Lower leg skin (tissue), 4 donors: ENCODE data around the gene ARHGEF39. TPM values are rescaled to one million over a fixed set of nuclear protein-coding genes. Genes with fewer than 3 reads are reported as not detected.
"Not testable (repeated sequence)": the region's sequence is repeated elsewhere in the genome, so short reads cannot be mapped to it uniquely, and the experiment has no call there.

Experiments
- DNase-seq, 2 donors: peaks; one replicate each; pipeline ENCODE4 v3.0.0-alpha.2; 2019; ENCODE audit warnings: low spot score in 2 of 2
- H3K4me3 ChIP-seq: fragments of 200-600 bp; sonication (generic); 2 replicates; pipeline ENCODE4 v1.5.1; 2017; ENCODE audit warnings: mild to moderate bottlenecking, low read depth; ENCODE audit not compliant: poor library complexity, severe bottlenecking
- POLR2A ChIP-seq, 2 donors: fragments of 450-650 bp; IDR thresholded peaks; one replicate each; pipeline ENCODE4 v1.6.1; 2016 to 2017; ENCODE audit warnings: antibody characterized with exemption in 2 of 2, mild to moderate bottlenecking in 1 of 2, moderate library complexity in 1 of 2
- WGBS, 2 donors: methylation state at CpG; one replicate each; pipeline ENCODE4 v1.1.5; 2018; 5-methylcytosine and 5-hydroxymethylcytosine counted together
- intact Hi-C: fragments of 100-400 bp; cut with DNase I; formaldehyde crosslinking; loops from one replicate; pipeline ENCODE4 v1.15.0; 2023; ENCODE audit warnings: low total_unique reads
- total RNA-seq, 4 donors: library from RNA; depleted of rRNA; stranded (reverse); fragments of >200 nt; gene quantifications; one replicate each; pipeline ENCODE4 v1.1.0, GENCODE V29; 2016
- TF ChIP-seq, protein P1 (sequence below), 3 donors: fragments of 450-650 bp; IDR thresholded peaks; one replicate each; pipeline ENCODE4 v1.5.1; 2016; ENCODE audit warnings: antibody characterized with exemption in 3 of 3, mild to moderate bottlenecking in 3 of 3, moderate library complexity in 2 of 3

Gene ARHGEF39
- total RNA-seq, 4 donors from 2014 or later = 0.32 to 7.6 (median 0.86) TPM

DNA sequence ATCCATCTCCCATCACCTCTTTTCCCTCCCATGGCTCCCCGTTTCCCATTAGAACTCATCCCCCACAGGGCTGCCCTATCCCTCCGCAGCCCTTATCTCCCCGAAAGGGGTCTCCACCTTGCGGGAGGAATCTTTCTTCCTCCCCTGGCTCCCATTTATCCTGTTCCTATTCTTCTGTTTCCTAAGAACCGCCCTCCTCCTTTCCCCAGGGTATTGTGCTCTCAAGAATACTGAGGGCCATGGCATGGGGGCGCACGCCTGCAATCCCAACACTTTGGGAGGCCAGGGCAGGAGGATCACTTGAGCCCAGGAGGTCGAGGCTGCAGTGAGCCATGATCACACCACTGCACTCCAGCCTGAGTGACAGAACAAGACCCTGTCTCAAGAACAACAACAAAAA lies 47.4 kb downstream of the ARHGEF39 start:
- TF ChIP-seq, protein P1, sequence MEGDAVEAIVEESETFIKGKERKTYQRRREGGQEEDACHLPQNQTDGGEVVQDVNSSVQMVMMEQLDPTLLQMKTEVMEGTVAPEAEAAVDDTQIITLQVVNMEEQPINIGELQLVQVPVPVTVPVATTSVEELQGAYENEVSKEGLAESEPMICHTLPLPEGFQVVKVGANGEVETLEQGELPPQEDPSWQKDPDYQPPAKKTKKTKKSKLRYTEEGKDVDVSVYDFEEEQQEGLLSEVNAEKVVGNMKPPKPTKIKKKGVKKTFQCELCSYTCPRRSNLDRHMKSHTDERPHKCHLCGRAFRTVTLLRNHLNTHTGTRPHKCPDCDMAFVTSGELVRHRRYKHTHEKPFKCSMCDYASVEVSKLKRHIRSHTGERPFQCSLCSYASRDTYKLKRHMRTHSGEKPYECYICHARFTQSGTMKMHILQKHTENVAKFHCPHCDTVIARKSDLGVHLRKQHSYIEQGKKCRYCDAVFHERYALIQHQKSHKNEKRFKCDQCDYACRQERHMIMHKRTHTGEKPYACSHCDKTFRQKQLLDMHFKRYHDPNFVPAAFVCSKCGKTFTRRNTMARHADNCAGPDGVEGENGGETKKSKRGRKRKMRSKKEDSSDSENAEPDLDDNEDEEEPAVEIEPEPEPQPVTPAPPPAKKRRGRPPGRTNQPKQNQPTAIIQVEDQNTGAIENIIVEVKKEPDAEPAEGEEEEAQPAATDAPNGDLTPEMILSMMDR (IDR thresholded peaks at IDR 0.05) = no peak
- TF ChIP-seq POLR2A (IDR thresholded peaks at IDR 0.05) = no peak
- peak in 1 of 2 donors; percentile 71 for DNase-seq
- WGBS, 2 donors = 79 to 81% methylated on average over 8 of the region's 8 CpGs
- H3K4me3 ChIP-seq = no peak overlapping the region
- intact Hi-C loops = no loop called here

DNA sequence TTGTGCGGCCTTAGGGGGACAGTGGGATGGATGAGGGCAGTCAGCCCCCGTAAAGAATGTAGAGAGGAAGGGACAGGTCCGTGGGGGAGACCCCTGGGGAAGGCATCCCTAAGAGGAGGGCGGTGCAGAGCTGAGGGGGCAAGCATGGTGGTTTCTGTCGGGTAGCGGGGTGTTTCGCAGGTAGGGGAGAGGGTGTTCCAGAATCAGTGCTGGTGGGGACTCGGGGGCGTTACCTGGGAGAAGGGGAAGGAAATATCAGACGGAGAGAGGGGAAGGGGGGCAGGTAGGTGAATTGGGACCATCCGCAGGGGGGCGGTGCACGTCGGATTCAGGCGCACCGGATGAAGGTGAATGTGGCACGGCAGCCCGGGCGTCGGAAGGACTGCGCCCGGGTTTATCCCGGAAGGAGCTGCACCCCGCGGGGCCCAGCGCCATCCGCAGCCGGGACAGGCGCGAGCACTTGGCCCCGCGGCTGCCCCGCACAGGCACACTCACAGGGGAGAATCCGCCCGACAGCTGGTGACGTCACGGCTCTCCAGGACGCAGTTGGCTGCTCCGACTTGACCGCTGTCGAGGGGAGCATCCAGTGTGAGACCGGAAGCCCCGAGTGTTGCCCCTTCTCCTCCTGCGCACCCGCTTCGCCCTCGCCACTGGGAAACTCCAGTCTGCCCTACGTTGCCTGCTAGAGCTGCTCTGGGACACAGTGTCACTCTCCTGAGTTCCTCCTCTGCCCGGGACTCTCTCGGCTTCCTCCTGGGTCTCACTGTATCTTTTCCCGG lies 48.1 kb downstream of the ARHGEF39 start:
- 12 to 14% methylated on average over 39 to 42 of the region's 51 CpGs for WGBS, 2 donors
- intact Hi-C loops = no loop called here
- H3K4me3 ChIP-seq = no peak overlapping the region
- TF ChIP-seq, protein P1 (IDR thresholded peaks at IDR 0.05) = no peak
- no peak for TF ChIP-seq POLR2A (IDR thresholded peaks at IDR 0.05)
- peak in 1 of 2 donors; percentile 92 for DNase-seq

DNA sequence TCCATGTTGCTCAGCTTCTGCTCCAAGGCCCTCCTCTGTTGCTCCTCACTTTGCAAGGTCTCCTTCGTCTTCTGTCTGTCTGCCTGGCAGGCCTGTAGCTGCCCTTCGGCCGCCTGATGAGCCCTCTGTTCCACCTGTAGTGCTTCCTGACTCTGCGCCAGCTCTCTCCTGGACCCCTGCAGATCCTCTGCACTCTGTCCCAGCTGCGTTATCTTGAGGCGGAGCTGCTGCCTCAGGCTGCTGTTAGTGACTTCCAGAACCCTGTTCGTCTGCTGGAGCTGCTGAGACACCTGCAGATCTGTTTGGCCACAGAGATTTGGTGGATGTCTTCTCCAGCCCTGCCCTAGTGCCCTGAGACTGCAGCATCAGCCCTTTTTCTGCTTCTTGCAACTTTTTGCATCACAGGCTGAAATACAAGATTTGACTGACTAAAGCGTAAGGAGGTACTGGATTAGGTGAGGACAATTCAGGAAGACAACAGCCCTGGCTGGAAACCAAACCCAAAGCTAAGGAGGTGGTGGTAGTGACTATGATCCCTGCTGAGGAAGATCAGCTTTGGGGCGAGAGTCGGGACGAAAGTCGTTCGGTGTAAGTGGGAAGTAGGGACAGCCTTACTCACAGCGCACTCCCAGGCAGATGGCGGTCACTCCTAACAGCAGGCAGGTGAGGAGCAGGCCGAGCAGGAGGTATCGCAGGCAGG lies 48.9 kb downstream of the ARHGEF39 start:
- WGBS, 2 donors = 82 to 86% methylated on average over 17 of the region's 17 CpGs
- intact Hi-C loops = no loop called here
- peak in 1 of 2 donors; percentile 78 for DNase-seq

DNA sequence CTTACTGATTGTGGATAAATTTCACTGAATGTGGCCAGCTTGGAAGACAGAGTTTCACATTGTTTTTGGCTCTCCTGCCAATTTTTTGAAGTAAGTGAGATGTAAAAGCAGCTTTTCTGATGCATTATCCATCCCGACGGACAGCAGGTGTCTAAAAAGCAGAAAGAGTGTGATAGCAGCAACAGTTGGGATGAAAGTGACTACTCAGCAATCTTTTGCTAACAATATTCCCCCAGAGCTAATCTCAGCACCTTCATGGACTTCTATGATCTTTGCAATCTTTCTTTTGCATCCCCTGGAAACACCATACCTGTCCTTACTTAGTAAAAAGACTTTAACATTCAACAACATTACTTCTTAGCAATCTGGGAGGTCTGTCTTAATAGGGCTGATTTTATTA lies 52.2 kb downstream of the ARHGEF39 start:
- TF ChIP-seq POLR2A (IDR thresholded peaks at IDR 0.05) = no peak
- TF ChIP-seq, protein P1 (IDR thresholded peaks at IDR 0.05) = no peak
- intact Hi-C loops = no loop called here
- DNase-seq = no peak
- no peak overlapping the region for H3K4me3 ChIP-seq
- WGBS, 2 donors = 71 to 93% methylated on average over 2 of the region's 2 CpGs

More for the DNA sequence above, 48.9 kb downstream of the ARHGEF39 start:
- TF ChIP-seq, protein P1 (IDR thresholded peaks at IDR 0.05) = no peak
- no peak for TF ChIP-seq POLR2A (IDR thresholded peaks at IDR 0.05)
- no peak overlapping the region for H3K4me3 ChIP-seq

DNA sequence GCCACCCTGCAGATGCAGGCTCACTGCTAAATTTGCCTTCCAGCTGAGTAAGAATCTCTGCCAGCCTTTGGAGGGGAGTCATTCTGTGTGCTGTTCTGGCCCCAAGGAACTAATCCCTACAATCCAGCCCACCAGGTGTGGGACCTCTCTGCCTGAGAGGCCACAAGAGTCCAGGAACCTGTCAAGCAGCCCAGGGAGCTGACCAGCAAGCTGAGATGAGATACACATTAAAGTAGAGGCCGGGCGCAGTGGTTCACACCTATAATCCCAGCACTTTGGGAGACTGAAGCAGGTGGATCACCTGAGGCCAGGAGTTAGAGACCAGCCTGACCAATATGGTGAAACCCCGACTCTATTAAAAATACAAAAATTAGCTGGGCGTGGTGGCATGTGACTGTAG lies 52.9 kb downstream of the ARHGEF39 start:
- 88 to 92% methylated on average over 4 of the region's 4 CpGs for WGBS, 2 donors
- DNase-seq, H3K4me3 ChIP-seq, intact Hi-C loops: not testable (repeated sequence)

DNA sequence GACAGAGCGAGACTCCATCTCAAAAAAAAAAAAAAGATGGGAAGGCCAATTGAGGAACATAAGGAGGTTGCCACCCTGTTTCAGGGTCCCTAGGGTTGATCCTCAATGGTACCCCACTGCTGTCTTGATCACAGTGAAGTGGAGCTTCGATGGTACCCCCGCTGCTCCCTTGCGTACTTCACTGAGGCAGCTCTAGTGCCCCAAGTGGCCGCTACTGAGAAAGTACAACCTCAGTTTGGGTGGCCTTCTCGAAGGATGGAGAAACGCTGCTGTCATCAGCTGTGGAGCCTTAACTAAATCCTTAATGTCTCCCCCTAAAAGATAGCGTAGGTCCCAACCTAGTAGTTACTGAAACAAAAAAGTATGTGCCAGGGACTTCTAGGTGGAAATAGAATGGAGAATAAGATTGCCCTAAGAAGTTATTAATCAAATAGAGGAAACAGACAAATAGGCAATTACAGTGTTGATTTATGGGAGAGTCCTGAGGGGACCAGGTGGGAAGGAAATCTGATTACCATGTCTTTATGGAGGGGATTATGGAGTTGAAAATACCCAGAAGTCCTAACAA lies 53.7 kb downstream of the ARHGEF39 start:
- 18 to 19% methylated on average over 8 of the region's 8 CpGs for WGBS, 2 donors
- intact Hi-C loops = no loop called here
- no peak overlapping the region for H3K4me3 ChIP-seq
- TF ChIP-seq, protein P1 (IDR thresholded peaks at IDR 0.05) = no peak
- TF ChIP-seq POLR2A (IDR thresholded peaks at IDR 0.05) = no peak
- no peak for DNase-seq
